SK-N-SH (cell line): ENCODE data around the gene CELSR1. TPM values are rescaled to one million over a fixed set of nuclear protein-coding genes. Genes with fewer than 3 reads are reported as not detected.

Experiments
- CTCF ChIA-PET: fragments of 300-600, 350-600 bp; formaldehyde crosslinking; extraction: SDS; loops from one replicate; lab custom pipeline; 2021; lab: Yijun Ruan, JAX
- POLR2A ChIA-PET: fragments of 350-600 bp; sonication (Branson Sonifier 250); formaldehyde crosslinking; extraction: SDS; loops from one replicate; lab custom pipeline; 2020; ENCODE audit warnings: antibody characterized with exemption, inconsistent platforms; lab: Yijun Ruan, JAX
- DNase-seq: peaks from one replicate; pipeline ENCODE4 v3.0.0; 2012
- H2AFZ ChIP-seq: fragments of 200-600 bp; sonication (generic); 2 replicates; pipeline ENCODE4 v1.8.1; 2016; ENCODE audit warnings: antibody characterized with exemption, mild to moderate bottlenecking, low read depth
- H3F3A ChIP-seq: fragments of 200-600 bp; sonication (generic); replicated peaks from 2 replicates; pipeline ENCODE3; 2016; ENCODE audit warnings: antibody characterized with exemption, mild to moderate bottlenecking; ENCODE audit not compliant: insufficient read depth
- H3K27ac ChIP-seq, 2 experiments: fragments of 200-500 bp in 1 of 2; fragments of 200-600 bp in 1 of 2; sonication (Bioruptor generic) in 1 of 2; sonication (generic), shearing (Covaris generic) in 1 of 2; 2 replicates each; pipeline versions ENCODE4 v1.5.1 to v1.6.1; 2014 to 2016; ENCODE audit warnings: low read depth in 2 of 2, inconsistent platforms in 1 of 2, low read length in 1 of 2, mild to moderate bottlenecking in 1 of 2, mixed read lengths in 1 of 2
- H3K27me3 ChIP-seq: fragments of 200-600 bp; sonication (generic), shearing (Covaris generic); 2 replicates; pipeline ENCODE4 v1.6.1; 2016; ENCODE audit warnings: mixed run types; ENCODE audit not compliant: insufficient read depth
- H3K36me3 ChIP-seq, 2 experiments: fragments of 200-500 bp in 1 of 2; fragments of 200-600 bp in 1 of 2; sonication (Bioruptor generic) in 1 of 2; sonication (generic) in 1 of 2; replicated peaks in 1 of 2; 2 replicates each; pipeline versions ENCODE3 to v1.5.1; 2014 to 2016; ENCODE audit warnings: low read length in 1 of 2, mild to moderate bottlenecking in 1 of 2; ENCODE audit not compliant: insufficient read depth in 2 of 2, control insufficient read depth in 1 of 2
- H3K4me1 ChIP-seq, 2 experiments: fragments of 200-500 bp in 1 of 2; fragments of 200-600 bp in 1 of 2; sonication (Bioruptor generic) in 1 of 2; sonication (generic), shearing (Covaris generic) in 1 of 2; 2 replicates each; pipeline versions ENCODE4 v1.5.1 to v1.6.1; 2014 to 2016; ENCODE audit warnings: low read depth in 1 of 2, low read length in 1 of 2, mixed run types in 1 of 2; ENCODE audit not compliant: insufficient read depth in 2 of 2, control insufficient read depth in 1 of 2
- H3K4me2 ChIP-seq: fragments of 200-600 bp; sonication (generic), shearing (Covaris generic); 2 replicates; pipeline ENCODE4 v1.6.1; 2017; ENCODE audit warnings: mixed run types
- H3K4me3 ChIP-seq, 2 experiments: fragments of 200-500 bp in 1 of 2; fragments of 200-600 bp in 1 of 2; sonication (Bioruptor generic) in 1 of 2; sonication (generic), shearing (Covaris generic) in 1 of 2; 2 replicates each; pipeline versions ENCODE4 v1.5.1 to v1.8.1; 2014 to 2016; ENCODE audit warnings: low read depth in 2 of 2, inconsistent platforms in 1 of 2, low read length in 1 of 2, mild to moderate bottlenecking in 1 of 2, mixed read lengths in 1 of 2, moderate library complexity in 1 of 2
- H3K79me2 ChIP-seq: fragments of 200-600 bp; sonication (generic); 2 replicates; pipeline ENCODE4 v1.8.1; 2017; ENCODE audit warnings: mild to moderate bottlenecking; ENCODE audit not compliant: insufficient read depth
- H3K9ac ChIP-seq: fragments of 200-600 bp; sonication (generic); 2 replicates; pipeline ENCODE4 v1.6.1; 2017; ENCODE audit warnings: mixed run types
- H3K9me2 ChIP-seq: fragments of 200-600 bp; sonication (generic); 2 replicates; pipeline ENCODE4 v1.6.1; 2017; ENCODE audit warnings: mixed run types
- H3K9me3 ChIP-seq: fragments of 200-600 bp; sonication (generic); 2 replicates; pipeline ENCODE4 v1.6.1; 2017; ENCODE audit warnings: mixed run types, mild to moderate bottlenecking, moderate library complexity
- H4K20me1 ChIP-seq: fragments of 200-600 bp; sonication (generic); 2 replicates; pipeline ENCODE4 v1.6.1; 2017; ENCODE audit warnings: mild to moderate bottlenecking, mixed run types; ENCODE audit not compliant: insufficient read depth
- ELF1 ChIP-seq: IDR thresholded peaks from 2 replicates; pipeline ENCODE4 v1.4.0; 2012
- EP300 ChIP-seq, 2 experiments: IDR thresholded peaks; 2 replicates each; pipeline versions ENCODE4 v1.4.0 to v1.6.1; 2012; ENCODE audit warnings: borderline replicate concordance in 1 of 2, low read depth in 1 of 2, low read length in 1 of 2
- FOXJ3 ChIP-seq: sonication (generic); formaldehyde crosslinking; IDR thresholded peaks from 2 replicates; pipeline ENCODE4 v1.5.1; 2020; ENCODE audit warnings: mild to moderate bottlenecking, missing genetic modification reagents
- MXI1 ChIP-seq: IDR thresholded peaks from 2 replicates; pipeline ENCODE4 v1.6.1; 2012; ENCODE audit warnings: mild to moderate bottlenecking, low read depth, low read length, improper control_type of control experiment
- NFIC ChIP-seq: IDR thresholded peaks from 2 replicates; pipeline ENCODE4 v1.4.0; 2012; ENCODE audit warnings: borderline replicate concordance
- RAD21 ChIP-seq: IDR thresholded peaks from 2 replicates; pipeline ENCODE4 v1.6.1; 2012; ENCODE audit warnings: mild to moderate bottlenecking, low read length
- RFX5 ChIP-seq: IDR thresholded peaks from 2 replicates; pipeline ENCODE4 v1.6.1; 2012; ENCODE audit warnings: mild to moderate bottlenecking, improper control_type of control experiment, low read length
- RXRA ChIP-seq: IDR thresholded peaks from 2 replicates; pipeline ENCODE4 v1.4.0; 2012; ENCODE audit warnings: low read depth, mild to moderate bottlenecking, borderline replicate concordance
- USF1 ChIP-seq: IDR thresholded peaks from 2 replicates; pipeline ENCODE4 v1.4.0; 2012; ENCODE audit warnings: low read depth, borderline replicate concordance
- WGBS: methylation state at CpG from one replicate; pipeline ENCODE4 v1.1.6; 2017; ENCODE audit warnings: low lambda C conversion rate; 5-methylcytosine and 5-hydroxymethylcytosine counted together
- polyA plus RNA-seq, 3 experiments: library from polyadenylated mRNA; depleted of rRNA; stranded (reverse); fragments of >200 nt; gene quantifications; 2 replicates each; pipeline ENCODE4 v1.2.3, GENCODE V29; 2012
- TF ChIP-seq, protein P1 (sequence below): fragments of 150-350 bp; IDR thresholded peaks from 2 replicates; pipeline ENCODE4 v1.6.1; 2016; ENCODE audit warnings: mild to moderate bottlenecking, low read depth, low read length
- TF ChIP-seq, protein P2 (sequence below): IDR thresholded peaks from 2 replicates; pipeline ENCODE4 v1.6.1; 2012; ENCODE audit warnings: mild to moderate bottlenecking, low read depth, low read length, moderate library complexity
- TF ChIP-seq, protein P3 (sequence below): IDR thresholded peaks from 2 replicates; pipeline ENCODE4 v1.4.0; 2012; ENCODE audit warnings: low read depth

Gene CELSR1
- polyA plus RNA-seq, 1 of the 3 experiments (the other 2 are of a cell fraction) = 5.0 TPM

- WGBS = 56% methylated on average over 11 of the region's 18 CpGs
- no peak for DNase-seq
- POLR2A ChIA-PET = no interaction called here
These were observed 164.7 kb downstream of the CELSR1 start for GRCh38 chr22:46372686-46373085.

More at GRCh38 chr22:46372686-46373085, 164.7 kb downstream of the CELSR1 start:
- H4K20me1 ChIP-seq = no peaks in the 10 kb centered on the region
- CTCF ChIA-PET = interaction anchor here (1.0 to 1.4 kb wide), 2 partner anchors 169 to 170 kb away, joined by 3 to 4 read pairs; no protein-coding TSS in a partner anchor
- no peak overlapping the region for H3K4me2 ChIP-seq
- no peak overlapping the region for H3K9ac ChIP-seq
- no peaks in the 10 kb centered on the region for H3K79me2 ChIP-seq
- no peak overlapping the region for H2AFZ ChIP-seq
- H3K27me3 ChIP-seq = no peaks in the 10 kb centered on the region
- no peak overlapping the region for H3K27ac ChIP-seq
- no peaks in the 10 kb centered on the region; a peak in 1 of 4 replicates for H3K4me1 ChIP-seq
- H3K9me3 ChIP-seq = no peaks in the 10 kb centered on the region; the same call in 1 of the 2 replicates
- no peaks in the 10 kb centered on the region for H3K9me2 ChIP-seq
- no peaks in the 10 kb centered on the region for H3F3A ChIP-seq
- no peak overlapping the region for H3K4me3 ChIP-seq
- H3K36me3 ChIP-seq = peaks cover 0 to 5% of the 10 kb centered on the region in 2 experiments
- TF ChIP-seq RXRA (no peak), ELF1 (no peak), FOXJ3 (no peak), RAD21 (no peak), NFIC (no peak), USF1 (no peak), EP300 (IDR thresholded peaks at IDR 0.05; ENCODE audit: borderline replicate concordance in 1 of 2, low read depth in 1 of 2, low read length in 1 of 2) (no peak), MXI1 (no peak), RFX5 (no peak)
- TF ChIP-seq, protein P1, sequence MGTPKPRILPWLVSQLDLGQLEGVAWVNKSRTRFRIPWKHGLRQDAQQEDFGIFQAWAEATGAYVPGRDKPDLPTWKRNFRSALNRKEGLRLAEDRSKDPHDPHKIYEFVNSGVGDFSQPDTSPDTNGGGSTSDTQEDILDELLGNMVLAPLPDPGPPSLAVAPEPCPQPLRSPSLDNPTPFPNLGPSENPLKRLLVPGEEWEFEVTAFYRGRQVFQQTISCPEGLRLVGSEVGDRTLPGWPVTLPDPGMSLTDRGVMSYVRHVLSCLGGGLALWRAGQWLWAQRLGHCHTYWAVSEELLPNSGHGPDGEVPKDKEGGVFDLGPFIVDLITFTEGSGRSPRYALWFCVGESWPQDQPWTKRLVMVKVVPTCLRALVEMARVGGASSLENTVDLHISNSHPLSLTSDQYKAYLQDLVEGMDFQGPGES = no peak
- TF ChIP-seq, protein P2, sequence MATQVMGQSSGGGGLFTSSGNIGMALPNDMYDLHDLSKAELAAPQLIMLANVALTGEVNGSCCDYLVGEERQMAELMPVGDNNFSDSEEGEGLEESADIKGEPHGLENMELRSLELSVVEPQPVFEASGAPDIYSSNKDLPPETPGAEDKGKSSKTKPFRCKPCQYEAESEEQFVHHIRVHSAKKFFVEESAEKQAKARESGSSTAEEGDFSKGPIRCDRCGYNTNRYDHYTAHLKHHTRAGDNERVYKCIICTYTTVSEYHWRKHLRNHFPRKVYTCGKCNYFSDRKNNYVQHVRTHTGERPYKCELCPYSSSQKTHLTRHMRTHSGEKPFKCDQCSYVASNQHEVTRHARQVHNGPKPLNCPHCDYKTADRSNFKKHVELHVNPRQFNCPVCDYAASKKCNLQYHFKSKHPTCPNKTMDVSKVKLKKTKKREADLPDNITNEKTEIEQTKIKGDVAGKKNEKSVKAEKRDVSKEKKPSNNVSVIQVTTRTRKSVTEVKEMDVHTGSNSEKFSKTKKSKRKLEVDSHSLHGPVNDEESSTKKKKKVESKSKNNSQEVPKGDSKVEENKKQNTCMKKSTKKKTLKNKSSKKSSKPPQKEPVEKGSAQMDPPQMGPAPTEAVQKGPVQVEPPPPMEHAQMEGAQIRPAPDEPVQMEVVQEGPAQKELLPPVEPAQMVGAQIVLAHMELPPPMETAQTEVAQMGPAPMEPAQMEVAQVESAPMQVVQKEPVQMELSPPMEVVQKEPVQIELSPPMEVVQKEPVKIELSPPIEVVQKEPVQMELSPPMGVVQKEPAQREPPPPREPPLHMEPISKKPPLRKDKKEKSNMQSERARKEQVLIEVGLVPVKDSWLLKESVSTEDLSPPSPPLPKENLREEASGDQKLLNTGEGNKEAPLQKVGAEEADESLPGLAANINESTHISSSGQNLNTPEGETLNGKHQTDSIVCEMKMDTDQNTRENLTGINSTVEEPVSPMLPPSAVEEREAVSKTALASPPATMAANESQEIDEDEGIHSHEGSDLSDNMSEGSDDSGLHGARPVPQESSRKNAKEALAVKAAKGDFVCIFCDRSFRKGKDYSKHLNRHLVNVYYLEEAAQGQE = no peak
- TF ChIP-seq, protein P3, sequence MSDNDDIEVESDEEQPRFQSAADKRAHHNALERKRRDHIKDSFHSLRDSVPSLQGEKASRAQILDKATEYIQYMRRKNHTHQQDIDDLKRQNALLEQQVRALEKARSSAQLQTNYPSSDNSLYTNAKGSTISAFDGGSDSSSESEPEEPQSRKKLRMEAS = no peak
- TF ChIP-seq, all 33 proteins: peak for 0
